ENCODE data around the gene B3GALT4.
A peak's percentile ranks its signal among the peaks of the same experiment; 100 is the strongest.

B3GALT4 gene

GRCh38 chr6:33314943-33315792, 38.2 kb downstream of the B3GALT4 start:
- no peak for DNase-seq (ENCODE audit: low read depth in 1 of 2, low spot score in 1 of 2)

- DNase-seq (ENCODE audit: low read depth in 1 of 2, low spot score in 1 of 2) = no peak
These were observed 39.1 kb downstream of the B3GALT4 start for GRCh38 chr6:33315793-33316602.

DNA sequence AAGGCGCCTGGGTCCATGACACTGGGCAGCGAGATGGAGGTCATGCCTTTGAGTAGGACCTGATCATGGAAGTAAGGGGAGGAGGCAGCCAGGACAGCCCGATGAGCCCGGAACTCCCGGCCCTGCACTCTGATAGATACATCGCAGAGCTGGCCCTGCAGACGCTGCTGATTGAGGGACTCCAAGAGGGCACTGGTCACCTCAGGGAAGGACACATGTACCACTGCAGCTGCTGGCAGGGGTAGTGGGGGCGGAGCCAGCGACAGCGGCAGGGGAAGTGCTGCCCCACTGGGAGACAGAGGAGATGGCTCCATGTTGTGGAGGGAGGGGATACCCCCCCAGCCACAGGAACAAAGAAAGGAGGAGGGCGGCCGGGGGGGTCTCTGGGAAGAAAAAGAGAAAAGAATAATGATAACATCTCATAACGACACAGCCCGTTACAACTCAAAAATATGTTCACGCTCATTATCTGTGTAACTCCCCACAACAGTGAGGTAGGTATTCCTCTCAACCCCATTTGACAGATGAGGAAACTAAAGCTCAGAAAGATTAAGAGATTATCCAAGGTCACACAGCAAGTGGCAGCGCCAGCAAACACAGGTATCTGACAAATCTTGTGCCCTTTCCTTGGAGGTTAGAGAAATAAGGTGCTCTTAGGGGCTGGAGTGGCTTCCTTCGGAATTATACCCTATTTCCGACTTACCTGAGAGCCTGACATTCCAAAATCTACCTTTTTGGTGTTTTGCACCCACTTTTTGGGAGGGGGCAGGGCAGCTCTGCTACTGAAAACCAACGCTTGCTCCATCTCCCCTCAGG, 39.9 kb downstream of the B3GALT4 start:
- DNase-seq (ENCODE audit: low read depth in 1 of 2, low spot score in 1 of 2) = no peak

DNA sequence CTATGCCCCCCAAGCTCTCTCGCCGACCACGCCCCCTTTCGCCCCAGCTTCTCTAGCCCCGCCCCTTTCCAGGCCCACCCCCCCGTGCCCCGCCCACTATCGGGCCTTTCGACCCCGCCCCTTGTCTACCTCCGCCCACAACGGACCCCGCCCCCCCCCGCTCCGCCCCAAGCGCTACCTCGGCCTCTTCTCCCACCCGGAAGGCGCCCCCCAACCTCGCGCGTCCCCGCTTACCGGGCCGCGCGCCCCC, 40.4 kb downstream of the B3GALT4 start:
- DNase-seq (ENCODE audit: low read depth in 1 of 2, low spot score in 1 of 2) = peak in 1 of 2 donors; percentile 35

- DNase-seq (ENCODE audit: low read depth in 1 of 2, low spot score in 1 of 2) = peak; percentile 88 to 89
These were observed 40.9 kb downstream of the B3GALT4 start, which contains the start of gene ZBTB22 for GRCh38 chr6:33317669-33318425. Gene ZBTB22 (minus strand): TSS chr6:33317744. CDS start chr6:33316916, 828 bp downstream.

GRCh38 chr6:33318426-33319073, 41.6 kb downstream of the B3GALT4 start:
- no peak for DNase-seq (ENCODE audit: low read depth in 1 of 2, low spot score in 1 of 2)

- no peak for DNase-seq (ENCODE audit: low read depth in 1 of 2, low spot score in 1 of 2)
These were observed 43.0 kb downstream of the B3GALT4 start for GRCh38 chr6:33319939-33320314.

GRCh38 chr6:33320315-33321181, 43.6 kb downstream of the B3GALT4 start:
- DNase-seq (ENCODE audit: low read depth in 1 of 2, low spot score in 1 of 2) = no peak

DNA sequence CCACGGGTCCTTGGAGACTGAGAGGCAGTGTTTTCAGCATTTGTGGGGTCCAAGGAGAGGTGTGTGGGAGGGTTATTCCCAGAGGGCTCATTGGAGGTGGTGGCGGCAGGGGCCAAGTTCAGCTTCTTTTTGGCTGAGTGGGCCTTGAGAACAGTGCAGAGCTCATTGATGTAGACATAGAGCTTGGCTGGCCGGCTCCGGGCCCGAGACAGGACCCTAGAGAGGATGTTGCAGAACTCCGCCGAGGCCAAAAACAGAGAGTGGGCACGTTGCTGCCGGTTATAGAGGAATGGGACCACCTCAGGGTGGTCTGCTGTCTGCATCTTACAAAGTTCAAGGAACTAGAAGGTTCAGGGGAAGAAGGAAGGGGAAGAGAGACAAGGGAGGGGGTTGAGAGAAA, 44.3 kb downstream of the B3GALT4 start:
- DNase-seq (ENCODE audit: low read depth in 1 of 2, low spot score in 1 of 2) = no peak

GRCh38 chr6:33323623-33323948, 46.7 kb downstream of the B3GALT4 start:
- no peak for DNase-seq (ENCODE audit: low read depth in 1 of 2, low spot score in 1 of 2)

DNA sequence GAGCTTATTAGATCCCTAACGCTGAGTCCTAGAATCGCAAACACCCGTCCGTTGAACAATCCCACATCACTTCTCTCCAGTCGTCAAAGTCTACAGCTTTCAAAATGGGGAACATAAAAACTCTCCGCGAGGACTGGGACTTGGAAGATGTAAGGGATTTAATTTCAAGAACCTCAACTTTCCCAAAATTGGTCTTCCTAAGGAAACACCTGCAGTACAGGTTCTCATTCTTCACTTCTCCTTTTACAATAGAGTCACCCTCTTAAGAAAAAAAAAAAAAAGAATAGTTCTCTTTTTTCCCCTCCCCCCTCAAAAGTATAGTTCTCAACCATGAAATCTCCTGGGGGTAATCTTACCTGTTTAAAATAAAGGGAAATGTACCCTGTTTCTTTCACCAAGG, 47.2 kb downstream of the B3GALT4 start:
- DNase-seq (ENCODE audit: low read depth in 1 of 2, low spot score in 1 of 2) = no peak

All from activated T-helper 1 cell treated with anti-CD3 and anti-CD28 coated beads, Interleukin-2, amount 50 U/mL, for 16 hours (primary cell).